HG02763 (cell line): ENCODE measurements around the gene NOTCH3.

ENCODE experiments used
- ATAC-seq: cut with Tn5 transposase; IDR thresholded peaks from one replicate; pipeline ENCODE4 v1.9.1; 2021; ENCODE audit warnings: mild to moderate bottlenecking, moderate library complexity; ENCODE audit not compliant: unreplicated experiment

Gene NOTCH3

GRCh38 chr19:15197275-15197941, 3.4 kb downstream of the NOTCH3 start:
- no peak for ATAC-seq

- ATAC-seq: no peak
Observed at GRCh38 chr19:15196360-15197005, 4.3 kb downstream of the NOTCH3 start.

DNA sequence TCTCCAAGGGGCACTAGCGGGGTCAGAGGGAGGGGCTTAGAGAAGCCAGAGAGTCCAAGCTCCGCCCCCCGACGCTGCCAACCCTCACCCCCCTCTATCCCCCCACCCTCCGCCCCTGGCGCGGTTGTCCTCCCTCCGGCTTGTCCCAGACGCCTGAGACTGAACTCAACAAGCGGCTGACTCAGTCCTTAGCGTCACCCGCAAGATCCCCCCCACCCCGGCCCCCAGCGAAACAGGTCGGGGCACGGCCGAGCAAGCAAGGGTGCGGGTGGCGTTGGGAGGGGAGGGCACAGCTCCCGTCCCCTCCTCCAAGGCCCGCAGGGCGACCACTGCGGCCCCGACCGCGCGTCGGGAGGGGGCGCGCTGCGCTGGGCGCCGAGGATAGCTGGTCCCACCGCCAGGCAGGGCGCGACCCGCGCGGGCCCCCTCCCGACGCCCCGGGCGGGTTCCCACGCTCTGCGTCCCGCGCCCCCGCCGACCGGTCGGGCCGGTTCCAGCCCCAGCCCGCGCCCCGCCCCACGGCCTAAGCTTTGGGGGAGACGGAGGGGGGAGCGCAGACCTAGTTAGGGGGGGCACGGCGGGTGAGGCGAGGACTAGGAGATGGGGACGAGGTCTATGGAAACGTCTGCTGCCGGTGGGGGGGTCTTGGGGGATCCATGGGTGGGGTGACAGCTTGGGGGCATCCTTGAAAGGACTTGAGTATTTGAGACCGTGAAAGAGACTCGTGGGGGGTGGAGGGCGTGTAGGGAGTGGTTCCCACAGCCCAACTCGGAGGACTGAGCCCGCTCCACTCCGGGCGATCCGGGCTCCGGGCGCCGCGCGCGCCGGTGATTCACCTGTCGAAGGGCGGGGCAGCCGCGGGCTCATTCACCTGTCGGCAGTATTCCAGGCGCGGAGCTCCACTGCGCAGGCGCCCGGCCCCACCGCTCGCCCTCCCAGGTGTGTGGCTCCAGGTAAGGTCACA, 5.1 kb downstream of the NOTCH3 start:
- ATAC-seq: no peak

GRCh38 chr19:15194938-15195337, 5.9 kb downstream of the NOTCH3 start:
- no peak for ATAC-seq

- ATAC-seq: no peak
Observed at GRCh38 chr19:15191982-15192381, 8.8 kb downstream of the NOTCH3 start.

- no peak for ATAC-seq
Observed at GRCh38 chr19:15191514-15191913, 9.3 kb downstream of the NOTCH3 start.

DNA sequence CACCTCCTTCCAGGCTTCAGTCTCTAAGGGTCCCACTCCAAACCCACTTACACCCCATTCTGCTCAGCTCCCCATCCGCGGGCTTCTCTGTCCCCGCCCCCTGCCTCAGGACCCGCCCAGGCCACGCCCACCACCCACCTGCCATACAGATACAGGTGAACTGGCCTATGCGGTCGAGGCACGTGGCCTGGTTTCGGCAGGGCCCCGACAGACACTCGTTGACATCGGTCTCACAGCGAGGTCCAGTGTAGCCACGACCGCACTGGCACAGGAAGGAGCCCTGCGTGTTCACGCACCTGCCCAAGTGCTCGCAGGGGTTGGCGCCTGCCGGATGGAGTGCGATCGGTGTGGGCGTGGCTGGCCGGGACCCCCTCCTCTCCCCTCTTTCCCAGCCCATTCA, 11.9 kb downstream of the NOTCH3 start:
- no peak for ATAC-seq

- no peak for ATAC-seq
Observed at GRCh38 chr19:15187026-15188007, 13.5 kb downstream of the NOTCH3 start.

DNA sequence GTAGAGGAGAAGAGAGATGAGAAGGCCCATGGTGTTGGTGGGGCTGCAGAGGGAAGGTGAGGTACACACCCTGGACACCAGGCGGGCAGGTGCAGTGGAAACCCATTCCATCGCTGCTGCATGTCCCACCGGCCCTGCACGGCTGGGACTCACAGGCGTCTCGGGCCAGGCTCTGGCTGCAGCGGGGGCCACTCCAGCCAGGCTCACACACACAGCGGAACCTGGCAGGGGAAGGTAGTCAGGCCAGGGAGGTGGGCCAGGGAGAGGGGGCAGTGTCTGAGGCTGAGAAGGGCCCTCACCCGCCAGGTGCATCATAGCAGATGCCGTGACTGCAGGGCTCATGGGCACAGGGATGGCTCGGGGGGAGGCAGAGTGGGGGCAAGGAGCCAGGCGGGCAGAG, 15.6 kb downstream of the NOTCH3 start:
- ATAC-seq: no peak

GRCh38 chr19:15184776-15185175, 16.0 kb downstream of the NOTCH3 start:
- ATAC-seq: no peak

DNA sequence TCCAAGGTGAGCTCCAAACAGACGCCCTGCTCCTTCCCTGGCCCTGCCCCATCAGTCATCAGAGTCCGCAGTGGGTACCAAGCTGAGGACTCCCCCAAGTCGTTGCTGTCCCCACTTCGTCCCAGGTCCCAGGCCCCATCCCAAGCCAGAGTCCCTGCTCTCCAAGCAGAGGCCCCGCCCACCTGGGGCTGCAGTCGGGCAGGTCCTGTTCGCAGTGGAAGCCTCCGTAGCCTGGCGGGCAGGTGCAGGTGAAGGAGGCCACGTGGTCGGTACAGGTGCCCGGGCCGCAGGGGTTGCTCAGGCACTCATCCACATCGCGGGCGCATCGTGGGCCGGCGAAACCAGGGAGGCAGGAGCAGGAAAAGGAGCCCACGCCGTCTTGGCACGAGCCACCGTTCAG, 19.4 kb downstream of the NOTCH3 start:
- no peak for ATAC-seq

DNA sequence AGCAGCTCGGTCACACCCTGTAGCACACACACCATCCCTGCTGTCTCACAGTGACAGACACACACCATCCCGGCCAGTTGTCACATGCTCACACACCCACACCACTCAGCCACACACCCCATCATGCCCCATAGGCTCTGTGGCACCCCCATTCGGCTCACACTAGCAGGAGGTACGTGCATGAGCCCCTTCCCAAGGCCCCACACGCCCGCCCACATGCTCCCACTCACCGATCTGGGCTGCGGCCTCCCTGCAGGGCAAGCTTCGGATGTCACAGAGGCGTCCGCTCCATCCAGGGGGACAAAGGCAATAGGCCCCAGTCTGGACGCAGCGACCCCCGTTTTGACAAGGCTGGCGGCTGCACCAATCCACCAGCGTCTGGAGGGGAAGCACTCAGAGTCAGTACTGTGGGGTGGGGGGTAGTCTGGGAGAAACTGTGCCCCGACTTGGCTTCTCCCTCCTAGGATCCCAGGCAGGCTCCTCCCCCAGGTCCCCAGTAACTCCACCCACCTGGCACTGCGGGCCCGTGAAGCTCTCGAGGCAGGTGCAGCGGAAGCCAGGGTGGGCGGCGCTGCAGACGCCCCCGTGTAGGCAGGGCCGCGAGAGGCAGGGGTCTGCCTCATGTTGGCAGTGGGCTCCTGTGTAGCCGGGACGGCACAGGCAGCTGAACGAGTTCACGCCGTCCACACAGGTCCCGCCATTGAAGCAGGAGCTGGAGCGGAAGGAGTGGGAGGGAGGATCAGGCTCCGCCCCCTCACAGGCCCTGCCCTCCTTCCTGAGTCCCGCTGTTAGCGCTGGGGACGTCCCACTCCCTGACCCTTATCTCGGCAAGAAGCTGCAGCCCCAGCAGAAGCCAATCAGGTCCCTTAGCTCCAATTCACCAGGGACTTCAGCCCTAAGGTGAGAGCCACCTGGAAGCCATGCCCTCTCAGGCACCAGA, 20.1 kb downstream of the NOTCH3 start:
- ATAC-seq: no peak

- ATAC-seq: no peak
Observed at GRCh38 chr19:15178629-15179308, 22.0 kb downstream of the NOTCH3 start.

DNA sequence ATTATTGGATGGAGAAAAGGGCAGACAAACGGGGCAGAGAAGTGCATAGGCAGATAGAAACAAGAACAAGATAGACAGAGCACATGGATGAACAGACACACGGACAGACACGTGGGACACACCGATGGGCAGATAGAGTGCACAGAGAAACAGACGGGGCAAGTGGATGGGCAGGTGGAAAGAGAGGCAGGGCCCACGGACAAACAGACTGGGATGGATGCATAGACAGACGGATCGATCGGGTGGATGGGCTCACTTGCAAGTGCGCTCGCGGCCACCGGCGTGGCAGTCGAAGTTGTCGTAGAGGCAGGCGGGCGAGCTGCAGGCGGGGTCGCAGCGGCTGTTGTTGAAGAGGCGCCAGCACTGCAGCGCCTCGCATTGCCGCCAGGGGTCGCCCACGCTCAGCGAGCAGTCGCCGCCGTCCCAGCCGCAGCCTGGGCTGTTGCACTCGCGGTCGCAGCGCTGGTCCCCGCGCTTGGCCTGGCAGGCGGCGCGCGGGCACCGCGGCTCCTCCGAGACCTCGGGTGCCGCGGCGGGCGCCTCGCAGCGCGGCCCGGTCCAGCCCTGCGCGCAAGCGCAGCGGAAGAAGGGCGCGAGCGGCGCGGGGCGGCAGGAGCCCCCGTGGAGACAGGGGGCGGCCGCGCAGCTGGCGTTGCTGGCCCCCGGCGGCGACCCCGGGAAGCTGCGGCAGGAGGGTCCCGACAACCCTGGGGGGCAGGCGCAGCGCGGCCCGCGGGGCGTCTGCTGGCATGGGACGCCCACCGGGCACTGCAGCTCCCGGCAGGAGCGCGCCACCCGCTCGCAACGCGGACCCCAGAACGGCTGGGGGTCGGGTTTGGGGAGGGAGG, 23.3 kb downstream of the NOTCH3 start:
- ATAC-seq: peak; percentile 75

DNA sequence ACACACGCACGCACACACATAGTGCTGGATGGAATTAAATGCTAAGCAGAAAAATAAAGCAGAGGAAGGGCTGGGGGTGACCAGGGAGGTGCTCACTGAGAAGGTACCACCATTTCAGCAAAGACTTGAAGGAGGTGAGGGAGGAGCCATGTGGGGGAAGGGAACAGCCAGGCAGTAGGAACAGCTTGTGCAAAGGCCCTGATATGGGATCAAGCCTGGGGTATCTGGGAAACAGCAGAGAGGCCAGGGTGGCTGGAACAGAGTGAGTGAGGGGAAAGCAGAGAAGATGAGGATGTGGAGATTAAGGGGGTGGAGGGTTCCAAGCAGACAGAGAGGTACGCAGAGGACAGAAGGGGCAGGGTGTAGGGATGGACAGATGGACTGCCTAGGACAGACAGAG, 25.2 kb downstream of the NOTCH3 start:
- no peak for ATAC-seq

DNA sequence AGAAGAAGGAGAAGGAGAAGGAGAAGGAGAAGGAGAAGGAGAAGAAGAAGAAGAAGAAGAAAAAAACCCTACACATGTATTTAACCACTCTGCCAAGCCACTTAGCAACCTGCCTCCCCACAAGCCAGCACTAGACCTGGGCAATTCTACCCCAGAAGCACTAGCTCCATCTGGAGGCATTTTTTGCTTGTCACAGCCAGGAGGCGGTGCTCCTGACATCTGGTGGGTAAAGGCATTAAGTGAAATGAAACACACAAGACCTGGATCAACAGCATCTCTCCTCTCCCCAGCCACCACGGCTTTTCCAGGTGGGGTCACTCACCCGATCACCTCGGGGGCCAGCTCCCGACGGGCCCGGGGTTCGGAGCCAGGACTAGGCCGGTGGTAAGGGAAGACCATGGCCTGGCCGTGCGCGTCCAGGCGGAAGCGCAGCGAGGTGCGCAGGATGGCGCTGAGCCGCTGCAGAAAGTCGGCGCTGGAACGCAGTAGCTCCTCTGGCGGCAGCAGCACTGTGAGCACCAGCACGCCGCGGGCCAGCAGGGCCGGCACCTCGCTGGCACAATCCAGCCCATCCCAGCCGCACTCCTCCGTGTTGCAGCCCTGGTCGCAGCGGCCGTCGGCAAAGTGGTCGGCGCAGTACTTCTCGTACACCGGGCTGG, 26.9 kb downstream of the NOTCH3 start:
- no peak for ATAC-seq

GRCh38 chr19:15170345-15170744, 30.4 kb downstream of the NOTCH3 start:
- ATAC-seq: no peak
